BLaER1 (cell line): ENCODE data around the gene SPOCD1.
A peak's percentile ranks its signal among the peaks of the same experiment; 100 is the strongest.

Source experiments
- H3K27ac ChIP-seq: shearing (Covaris generic); formaldehyde crosslinking; 2 replicates; pipeline ENCODE4 v1.8.1; 2022
- H3K27me3 ChIP-seq: shearing (Covaris generic); formaldehyde crosslinking; 2 replicates; pipeline ENCODE4 v1.8.1; 2022
- H3K36me3 ChIP-seq: shearing (Covaris generic); formaldehyde crosslinking; 2 replicates; pipeline ENCODE4 v1.8.1; 2022
- H3K4me1 ChIP-seq: shearing (Covaris generic); formaldehyde crosslinking; 2 replicates; pipeline ENCODE4 v1.8.1; 2022
- H3K4me2 ChIP-seq: shearing (Covaris generic); formaldehyde crosslinking; 2 replicates; pipeline ENCODE4 v1.8.1; 2022
- H3K4me3 ChIP-seq: shearing (Covaris generic); formaldehyde crosslinking; 2 replicates; pipeline ENCODE4 v1.8.1; 2022
- H3K9ac ChIP-seq: shearing (Covaris generic); formaldehyde crosslinking; 2 replicates; pipeline ENCODE4 v1.8.1; 2022
- H3K9me3 ChIP-seq: shearing (Covaris generic); formaldehyde crosslinking; 2 replicates; pipeline ENCODE4 v1.8.1; 2022
- H4K20me1 ChIP-seq: shearing (Covaris generic); formaldehyde crosslinking; 2 replicates; pipeline ENCODE4 v1.8.1; 2022
- Cebpa-rat ChIP-seq: shearing (Covaris generic); IDR thresholded peaks from 2 replicates; pipeline ENCODE4 v1.8.1; 2022

The SPOCD1 gene

DNA sequence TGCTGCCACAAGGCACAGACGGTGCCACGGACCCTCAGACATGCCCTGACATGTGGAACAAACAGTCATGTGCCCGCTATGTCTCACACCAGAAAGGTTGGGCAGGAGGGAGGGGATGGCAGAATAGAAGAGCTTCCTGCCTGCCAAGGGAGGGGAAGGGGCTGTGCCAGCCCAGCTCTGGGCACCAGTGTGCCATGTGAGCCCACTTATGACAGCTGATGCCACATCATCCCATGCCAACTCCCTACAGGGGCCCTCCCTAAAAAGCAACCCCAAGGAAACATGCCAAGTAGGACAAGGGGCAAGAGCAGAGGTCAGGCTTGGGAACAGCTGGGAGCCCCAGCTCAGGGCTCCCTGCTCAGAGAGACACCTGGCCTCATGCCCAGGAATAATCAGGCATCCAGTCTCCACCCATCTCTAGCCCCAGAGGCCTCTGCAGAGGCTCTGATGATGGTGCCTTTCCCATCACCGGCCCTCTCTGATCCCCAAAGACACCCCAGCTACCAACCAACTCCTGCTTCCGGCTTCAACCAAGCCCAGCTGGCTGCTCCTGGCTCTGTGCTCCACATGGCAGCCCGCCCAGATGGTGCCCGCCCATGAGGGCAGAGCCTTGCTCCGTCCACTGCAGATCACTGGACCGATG lies 62.0 kb downstream of the SPOCD1 start:
- peaks cover 67% of the 10 kb centered on the region for H3K4me1 ChIP-seq
- peaks cover 61% of the 10 kb centered on the region for H4K20me1 ChIP-seq
- H3K4me2 ChIP-seq, result peak overlapping the region; percentile 68
- no peak overlapping the region for H3K9ac ChIP-seq
- H3K27me3 ChIP-seq, result no peaks in the 10 kb centered on the region
- no peak for TF ChIP-seq Cebpa-rat
- H3K4me3 ChIP-seq, result no peak overlapping the region
- H3K9me3 ChIP-seq, result no peaks in the 10 kb centered on the region
- peak overlapping the region; percentile 41; the same call in 1 of the 2 replicates for H3K27ac ChIP-seq
- H3K36me3 ChIP-seq, result peaks cover 12% of the 10 kb centered on the region

DNA sequence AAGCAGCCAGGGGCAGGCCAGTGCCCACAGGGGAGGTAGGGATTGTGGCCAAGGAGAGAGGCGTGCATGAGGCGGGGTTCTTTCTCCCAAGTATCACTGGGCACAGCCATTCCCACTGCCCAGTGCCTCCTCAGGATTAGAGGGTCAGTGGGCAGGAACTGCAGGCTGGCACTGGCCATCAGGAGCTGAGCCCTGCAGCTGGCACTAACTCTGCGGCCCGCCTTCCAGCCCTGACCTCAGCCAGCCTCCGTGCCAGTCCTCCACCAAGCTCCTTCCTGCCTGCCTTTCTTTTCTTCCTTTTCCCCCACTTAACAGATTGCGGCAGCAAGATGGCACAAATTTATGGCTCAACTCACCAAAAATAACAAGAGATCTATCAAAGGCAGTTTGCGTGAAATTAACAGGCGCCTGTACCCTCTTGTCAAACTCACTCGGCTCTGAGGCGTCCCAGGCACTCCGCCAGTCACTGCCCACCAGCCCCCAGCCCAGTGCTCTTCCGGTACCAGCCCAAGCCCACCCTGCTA lies 62.8 kb downstream of the SPOCD1 start:
- no peak for TF ChIP-seq Cebpa-rat
- Histone ChIP-seq H3K4me2 (peak overlapping the region; percentile 68), H3K36me3 (peaks cover 12% of the 10 kb centered on the region), H4K20me1 (peaks cover 53% of the 10 kb centered on the region), H3K9ac (no peak overlapping the region), H3K27me3 (no peaks in the 10 kb centered on the region), H3K4me1 (peaks cover 67% of the 10 kb centered on the region), H3K4me3 (no peak overlapping the region), H3K27ac (peak overlapping the region; percentile 41; the same call in 1 of the 2 replicates), H3K9me3 (no peaks in the 10 kb centered on the region)

DNA sequence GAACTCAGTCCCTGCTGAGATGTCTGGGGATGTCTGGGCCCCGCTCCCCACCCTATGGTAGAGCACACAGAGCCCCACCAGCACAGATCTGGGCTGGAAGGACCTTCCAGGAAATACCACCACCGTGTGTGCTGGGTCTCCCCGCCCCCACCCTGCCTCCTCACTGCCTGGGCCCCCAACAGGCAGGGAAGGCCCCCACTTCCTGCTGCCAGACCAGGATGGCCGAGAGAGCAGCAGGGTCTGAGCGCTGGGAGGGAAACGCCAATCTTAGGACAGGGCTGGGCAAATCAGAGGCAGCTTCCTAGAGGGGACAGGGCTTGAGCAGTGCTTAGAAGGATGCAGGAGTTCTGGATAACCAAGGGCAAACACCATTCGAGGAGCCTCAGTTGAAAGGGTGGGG lies 63.6 kb downstream of the SPOCD1 start:
- peaks cover 48% of the 10 kb centered on the region for H4K20me1 ChIP-seq
- no peaks in the 10 kb centered on the region for H3K27me3 ChIP-seq
- peak overlapping the region; percentile 68 for H3K4me2 ChIP-seq
- no peak overlapping the region for H3K4me3 ChIP-seq
- peak overlapping the region; percentile 41; the same call in 1 of the 2 replicates for H3K27ac ChIP-seq
- peaks cover 12% of the 10 kb centered on the region for H3K36me3 ChIP-seq
- no peak overlapping the region for H3K9ac ChIP-seq
- TF ChIP-seq Cebpa-rat, result no peak
- peaks cover 68% of the 10 kb centered on the region for H3K4me1 ChIP-seq
- H3K9me3 ChIP-seq, result no peaks in the 10 kb centered on the region

DNA sequence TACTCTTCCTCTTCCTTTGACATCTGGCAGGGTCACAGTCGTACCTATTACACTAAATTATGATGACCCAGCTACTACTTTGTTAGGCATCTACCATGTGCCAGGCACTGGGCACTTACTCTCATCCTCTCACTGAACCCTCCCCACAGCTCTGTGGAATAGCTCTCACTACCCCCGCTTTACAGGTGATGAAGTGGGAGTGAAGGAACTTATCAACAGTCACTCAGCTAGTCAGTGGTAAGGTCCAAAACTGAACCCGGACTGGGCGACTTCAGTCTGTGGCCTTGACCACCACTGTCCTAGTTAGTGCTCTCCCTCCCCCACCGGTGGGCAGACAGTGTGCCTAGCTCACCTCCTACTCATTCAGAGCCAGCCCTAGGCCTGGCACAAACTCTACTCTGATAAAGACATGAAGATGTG lies 64.0 kb downstream of the SPOCD1 start:
- Histone ChIP-seq H3K27me3 (no peaks in the 10 kb centered on the region), H4K20me1 (peaks cover 48% of the 10 kb centered on the region), H3K9ac (no peak overlapping the region), H3K36me3 (peaks cover 12% of the 10 kb centered on the region), H3K27ac (peak overlapping the region; percentile 41; the same call in 1 of the 2 replicates), H3K4me1 (peaks cover 72% of the 10 kb centered on the region), H3K9me3 (no peaks in the 10 kb centered on the region), H3K4me2 (peak overlapping the region; percentile 68), H3K4me3 (no peak overlapping the region)
- TF ChIP-seq Cebpa-rat, result no peak

DNA sequence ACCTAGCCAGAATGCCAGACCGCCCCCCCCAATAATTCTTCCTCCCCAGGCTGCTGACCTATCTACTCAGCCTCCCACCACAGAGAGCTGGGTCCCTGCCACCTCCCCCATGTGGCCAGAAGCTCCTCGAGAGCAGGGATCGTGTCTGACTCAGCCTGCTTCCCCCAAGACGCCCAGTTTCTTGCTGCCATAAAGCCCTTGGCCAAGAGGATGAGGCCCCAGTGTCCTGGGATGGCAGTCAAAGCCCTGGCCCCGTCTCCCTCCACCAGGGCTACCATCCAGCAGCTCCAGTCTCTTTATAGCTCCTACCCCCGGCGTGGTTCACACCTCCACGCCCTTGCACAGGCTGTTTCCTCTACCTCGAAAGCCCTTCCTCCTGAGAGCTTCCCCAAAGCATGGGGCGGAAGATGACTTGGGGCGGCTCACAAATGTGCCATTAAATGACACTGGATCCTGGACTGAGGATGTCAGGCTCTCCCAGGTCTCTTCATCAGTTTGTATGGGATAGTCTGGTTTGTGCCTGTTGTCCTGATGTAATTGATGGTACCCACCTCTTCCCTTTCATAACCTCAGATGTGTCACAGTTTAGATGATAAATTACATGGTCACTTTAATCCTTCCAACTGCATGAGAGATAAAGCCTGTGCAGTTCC lies 64.8 kb downstream of the SPOCD1 start:
- Histone ChIP-seq H4K20me1 (peaks cover 39% of the 10 kb centered on the region), H3K4me1 (peaks cover 76% of the 10 kb centered on the region)

DNA sequence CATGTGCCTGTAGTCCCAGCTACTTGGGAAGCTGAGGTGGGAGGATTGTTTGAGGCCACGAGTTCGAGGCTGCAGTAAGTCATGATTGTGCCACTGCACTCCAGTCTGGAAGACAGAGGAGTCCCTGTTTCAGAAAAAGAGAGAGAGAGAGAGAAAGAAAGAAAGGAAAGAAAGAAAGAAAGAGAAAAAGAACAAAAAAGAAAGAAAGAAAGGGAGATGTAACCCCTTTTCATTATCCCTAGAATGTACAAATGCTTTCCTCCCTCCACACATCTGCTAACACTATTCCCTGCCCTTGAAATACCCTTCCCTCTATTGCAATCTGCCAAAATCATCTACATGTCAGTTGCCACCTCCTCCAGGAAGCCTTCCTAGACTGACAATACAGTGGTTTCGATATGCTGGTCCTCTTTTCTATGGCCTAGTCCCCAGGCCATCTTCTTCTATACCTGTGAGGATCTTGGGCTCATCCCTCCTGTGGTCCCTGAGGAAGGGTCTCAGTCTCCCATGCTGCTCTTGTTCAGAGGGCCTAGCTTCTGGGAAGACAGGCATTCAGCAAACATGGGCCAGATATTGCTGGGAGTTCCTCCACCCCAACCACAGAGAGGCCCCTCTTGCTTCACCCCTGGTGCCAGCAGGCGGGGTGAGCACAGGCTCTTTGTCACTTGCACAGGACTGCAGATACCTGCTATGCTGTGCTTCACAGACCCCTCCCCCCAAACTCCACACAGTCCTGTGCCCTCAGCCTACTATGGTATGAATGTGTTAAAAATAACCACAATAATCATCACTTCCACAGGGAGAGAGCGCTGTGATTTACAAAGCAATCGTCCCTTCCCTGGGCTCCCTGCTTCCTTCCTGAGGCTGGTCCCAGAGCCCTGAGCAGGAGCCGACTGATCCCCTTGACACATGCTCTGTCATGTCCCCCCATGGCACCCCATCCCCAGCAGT lies 65.8 kb downstream of the SPOCD1 start:
- Histone ChIP-seq H3K27ac (no peak overlapping the region), H3K27me3 (no peaks in the 10 kb centered on the region), H3K36me3 (no peaks in the 10 kb centered on the region), H3K9me3 (no peaks in the 10 kb centered on the region), H3K4me1 (peaks cover 76% of the 10 kb centered on the region), H3K4me3 (no peak overlapping the region), H3K9ac (peak overlapping the region; percentile 14; the same call in 1 of the 2 replicates), H3K4me2 (peak overlapping the region; percentile 68), H4K20me1 (peaks cover 32% of the 10 kb centered on the region)
- TF ChIP-seq Cebpa-rat, result no peak

More for the DNA sequence above, 64.8 kb downstream of the SPOCD1 start:
- Histone ChIP-seq H3K9ac (no peak overlapping the region), H3K27me3 (no peaks in the 10 kb centered on the region), H3K27ac (no peak overlapping the region), H3K4me2 (peak overlapping the region; percentile 68), H3K9me3 (no peaks in the 10 kb centered on the region), H3K36me3 (peaks cover 4% of the 10 kb centered on the region), H3K4me3 (no peak overlapping the region)
- TF ChIP-seq Cebpa-rat, result no peak

DNA sequence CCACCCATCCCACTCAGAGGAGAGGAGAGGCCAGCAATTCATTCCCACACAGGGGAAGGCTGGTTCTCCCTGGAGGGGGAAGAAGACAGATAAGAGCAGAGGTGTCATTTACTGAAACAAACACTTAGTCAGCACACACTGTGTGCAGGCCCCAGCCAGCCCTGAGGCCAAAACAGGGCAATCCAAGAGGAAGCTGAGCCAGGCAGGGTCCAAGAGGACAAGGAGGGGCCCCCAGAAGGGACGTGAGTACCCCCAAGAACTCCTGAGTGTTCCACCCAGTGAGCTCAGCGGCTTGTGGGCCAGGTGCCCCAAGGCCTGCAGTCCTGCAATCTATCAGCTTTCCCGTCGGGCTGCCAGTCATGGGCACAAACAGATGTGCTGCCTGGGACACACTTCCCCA lies 67.5 kb downstream of the SPOCD1 start:
- Histone ChIP-seq H3K4me2 (0 out of 2 replicates have a peak overlapping the region, but pooled peaks have one; percentile 10), H3K27me3 (no peaks in the 10 kb centered on the region), H3K9me3 (no peaks in the 10 kb centered on the region), H3K27ac (no peak overlapping the region), H3K9ac (no peak overlapping the region), H3K36me3 (no peaks in the 10 kb centered on the region), H3K4me3 (no peak overlapping the region), H4K20me1 (peaks cover 25% of the 10 kb centered on the region), H3K4me1 (peaks cover 76% of the 10 kb centered on the region)
- no peak for TF ChIP-seq Cebpa-rat

DNA sequence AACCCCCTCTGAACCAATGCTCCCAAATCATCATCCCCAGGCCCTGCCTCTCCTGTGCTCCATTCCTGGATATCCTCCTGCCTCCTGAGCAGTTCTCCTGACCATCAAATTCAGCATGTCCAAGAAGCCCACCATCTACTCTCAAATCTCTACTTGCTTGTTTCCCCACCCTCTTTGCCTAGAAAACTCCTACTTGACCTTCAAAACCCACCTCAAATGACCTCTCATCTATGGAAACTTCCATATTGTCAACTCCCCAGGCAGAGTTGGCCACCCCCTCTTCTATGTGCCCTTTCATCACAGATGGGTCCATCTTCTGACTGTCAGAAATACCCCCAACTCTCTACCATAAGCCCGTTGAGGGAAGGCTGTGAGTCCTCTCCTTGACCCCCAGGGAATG lies 68.5 kb downstream of the SPOCD1 start:
- Histone ChIP-seq H3K27me3 (no peaks in the 10 kb centered on the region), H3K4me3 (no peak overlapping the region), H3K27ac (no peak overlapping the region), H3K4me1 (peaks cover 76% of the 10 kb centered on the region), H3K9ac (no peak overlapping the region), H3K4me2 (peak overlapping the region; percentile 93; the same call in 1 of the 2 replicates), H4K20me1 (peaks cover 18% of the 10 kb centered on the region), H3K36me3 (no peaks in the 10 kb centered on the region), H3K9me3 (no peaks in the 10 kb centered on the region)
- TF ChIP-seq Cebpa-rat, result no peak

DNA sequence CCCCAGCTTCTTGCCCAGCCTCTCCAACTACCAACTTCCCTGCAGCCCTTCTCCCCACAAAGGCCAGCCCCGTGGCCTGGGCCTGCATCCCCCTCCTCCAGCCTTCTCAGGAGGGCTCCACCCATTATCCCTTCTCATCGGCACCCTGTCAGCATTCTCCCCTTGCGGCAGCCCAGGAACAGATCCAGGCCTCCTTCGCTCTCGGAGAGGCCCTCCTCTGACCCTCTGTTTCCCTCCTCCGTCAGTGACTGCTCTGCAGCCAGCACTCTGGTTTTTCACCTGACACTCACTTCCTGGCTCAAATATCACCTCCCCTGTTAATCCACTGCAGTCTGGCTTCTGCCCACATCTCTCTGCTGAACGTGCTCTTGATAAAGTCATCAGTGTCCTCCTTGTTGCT lies 69.1 kb downstream of the SPOCD1 start:
- Histone ChIP-seq H3K4me2 (peak overlapping the region; percentile 93), H3K36me3 (no peaks in the 10 kb centered on the region), H3K27me3 (no peaks in the 10 kb centered on the region), H3K27ac (peak overlapping the region; percentile 39), H3K9me3 (no peaks in the 10 kb centered on the region), H3K4me1 (peaks cover 76% of the 10 kb centered on the region), H3K9ac (no peak overlapping the region), H4K20me1 (peaks cover 12% of the 10 kb centered on the region), H3K4me3 (no peak overlapping the region)
- no peak for TF ChIP-seq Cebpa-rat
